ENCODE measurements around the gene PLEKHH1.

The PLEKHH1 gene

DNA sequence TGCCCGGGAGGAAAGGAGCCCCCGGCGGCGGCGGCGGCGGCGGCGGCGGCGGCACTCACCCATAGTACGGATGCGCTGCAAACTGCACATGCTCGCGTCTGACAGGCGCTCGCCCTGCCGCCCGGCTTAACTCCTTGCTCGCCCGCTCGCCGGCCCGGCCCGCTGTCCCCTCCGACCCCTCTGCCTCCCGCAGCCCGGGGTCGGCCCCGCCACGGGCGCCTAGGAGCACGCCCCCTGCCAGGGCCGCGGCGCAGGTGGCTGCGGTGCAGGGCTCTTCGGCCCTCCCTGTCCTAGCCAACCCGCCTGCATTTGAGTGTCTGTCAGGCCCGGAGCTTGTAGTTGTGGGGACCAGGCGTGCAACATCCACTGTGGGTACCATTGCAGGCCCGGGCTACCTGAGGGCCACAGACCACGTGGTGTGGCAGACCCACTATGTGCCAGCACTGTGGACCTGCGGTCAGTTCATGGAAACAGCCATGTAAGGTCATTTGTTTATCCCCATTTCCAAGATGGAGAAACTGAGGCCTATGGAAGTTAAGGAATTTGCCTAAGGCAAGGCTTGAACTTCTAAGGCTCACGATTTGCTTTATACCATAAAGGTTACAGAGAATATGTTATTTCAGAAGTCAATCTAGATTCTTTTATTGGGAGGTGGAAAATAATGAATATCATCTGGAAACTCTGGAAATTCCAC lies 17.6 kb upstream of the PLEKHH1 start:
- no peak for TF ChIP-seq GATA2 (IDR thresholded peaks at IDR 0.05; ENCODE audit: low read depth, low read length)
- no peak for TF ChIP-seq GATA3 (IDR thresholded peaks at IDR 0.05; ENCODE audit: low read depth, low read length)

DNA sequence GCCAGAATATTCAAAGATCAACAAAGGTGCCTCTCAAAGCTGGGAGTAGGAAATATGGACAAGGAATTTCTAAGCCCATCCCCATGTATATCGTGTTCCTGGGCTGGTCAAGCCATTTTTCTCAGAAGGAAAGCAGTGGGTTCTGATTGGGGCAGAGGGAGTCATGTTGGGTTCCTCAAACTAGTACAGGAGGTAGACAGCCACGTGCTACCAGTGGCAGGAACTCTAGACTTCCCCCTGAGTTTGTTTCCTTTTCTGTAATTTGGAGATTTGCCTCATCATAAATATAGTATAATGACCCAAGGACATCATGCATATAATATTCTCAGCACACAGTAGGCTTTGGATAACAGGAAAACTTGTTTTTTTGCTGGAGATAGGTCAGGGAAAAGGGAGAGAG lies 16.4 kb upstream of the PLEKHH1 start:
- no peak for TF ChIP-seq GATA3 (IDR thresholded peaks at IDR 0.05; ENCODE audit: low read depth, low read length)

DNA sequence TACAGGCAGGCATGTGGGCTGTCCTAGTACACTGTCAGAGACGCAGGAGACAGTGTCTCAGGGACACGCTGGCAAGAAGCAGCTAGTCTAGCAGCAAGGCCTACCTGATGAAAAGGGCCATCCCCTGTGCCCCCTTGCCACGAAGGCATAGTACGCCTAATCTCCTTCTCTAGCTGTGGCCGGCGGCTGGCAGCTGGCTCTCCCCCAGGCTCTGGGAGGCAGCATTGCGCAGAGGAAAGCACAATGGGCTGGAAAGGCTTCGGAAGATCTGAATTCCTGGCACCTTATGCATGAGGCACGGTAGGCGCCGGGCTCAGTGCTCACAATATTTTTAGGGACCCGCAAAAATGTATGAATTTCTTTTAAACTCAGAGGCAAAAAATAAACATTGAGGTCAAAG lies 16.0 kb upstream of the PLEKHH1 start:
- TF ChIP-seq GATA2 (IDR thresholded peaks at IDR 0.05; ENCODE audit: low read depth, low read length) (no peak), GATA3 (IDR thresholded peaks at IDR 0.05; ENCODE audit: low read depth, low read length) (no peak)

DNA sequence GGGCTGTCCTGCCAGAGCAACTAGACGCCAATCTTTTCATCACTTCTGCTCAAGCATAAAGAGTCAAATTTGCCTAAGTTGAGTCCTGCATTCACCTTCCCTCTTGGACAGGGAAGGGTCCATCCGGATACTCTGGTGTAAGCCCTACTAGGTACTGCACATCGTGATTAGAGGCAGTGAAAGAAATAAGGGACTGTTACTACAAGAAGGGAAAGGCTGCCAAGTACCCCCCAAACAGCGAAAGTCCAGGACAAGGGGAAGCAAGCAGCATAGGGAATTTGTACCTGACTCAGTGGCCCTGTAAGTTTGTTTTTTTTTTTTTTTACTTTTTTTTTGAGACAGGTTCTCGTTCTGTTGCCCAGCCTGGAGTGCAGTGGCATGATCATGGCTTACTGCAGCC lies 13.7 kb upstream of the PLEKHH1 start:
- TF ChIP-seq GATA2 (IDR thresholded peaks at IDR 0.05; ENCODE audit: low read depth, low read length) (no peak), GATA3 (IDR thresholded peaks at IDR 0.05; ENCODE audit: low read depth, low read length) (no peak)

DNA sequence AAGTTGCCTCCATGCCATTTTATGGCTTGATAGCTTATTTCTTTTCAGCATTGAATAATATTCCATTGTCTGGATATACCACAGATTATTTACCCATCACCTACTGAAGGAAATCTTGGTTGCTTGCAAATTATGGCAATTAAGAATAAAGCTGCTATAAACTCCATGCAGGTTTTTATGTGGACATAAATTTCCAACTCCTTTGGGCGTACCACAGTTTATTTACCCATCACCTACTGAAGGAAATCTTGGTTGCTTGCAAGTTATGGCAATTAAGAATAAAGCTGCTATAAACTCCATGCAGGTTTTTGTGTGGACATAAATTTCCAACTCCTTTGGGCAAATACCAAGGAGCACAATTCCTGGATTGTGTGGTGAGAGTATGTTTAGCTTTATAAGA lies 12.6 kb upstream of the PLEKHH1 start:
- TF ChIP-seq GATA2 (IDR thresholded peaks at IDR 0.05; ENCODE audit: low read depth, low read length) = no peak
- no peak for TF ChIP-seq GATA3 (IDR thresholded peaks at IDR 0.05; ENCODE audit: low read depth, low read length)

DNA sequence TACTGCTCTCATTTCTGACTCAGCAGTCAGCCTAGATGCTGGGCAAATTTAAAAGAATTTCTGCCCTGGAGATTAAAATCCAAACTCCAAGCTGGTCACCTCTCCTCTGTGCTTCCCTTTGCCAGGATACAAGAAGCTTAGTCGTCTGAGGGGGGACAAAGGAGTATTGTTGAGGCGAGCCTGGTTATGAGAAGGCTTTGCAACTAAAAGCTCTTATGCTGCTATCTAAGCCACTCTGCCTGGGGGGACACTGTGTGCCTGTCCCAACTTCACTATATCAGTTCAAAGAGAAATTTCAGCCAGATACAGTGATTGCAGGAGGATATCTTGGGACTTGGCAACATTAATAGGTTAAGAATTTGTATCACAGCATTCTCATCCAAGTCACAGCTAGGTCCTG lies 10.8 kb upstream of the PLEKHH1 start:
- TF ChIP-seq GATA2 (IDR thresholded peaks at IDR 0.05; ENCODE audit: low read depth, low read length) (no peak), GATA3 (IDR thresholded peaks at IDR 0.05; ENCODE audit: low read depth, low read length) (no peak)

DNA sequence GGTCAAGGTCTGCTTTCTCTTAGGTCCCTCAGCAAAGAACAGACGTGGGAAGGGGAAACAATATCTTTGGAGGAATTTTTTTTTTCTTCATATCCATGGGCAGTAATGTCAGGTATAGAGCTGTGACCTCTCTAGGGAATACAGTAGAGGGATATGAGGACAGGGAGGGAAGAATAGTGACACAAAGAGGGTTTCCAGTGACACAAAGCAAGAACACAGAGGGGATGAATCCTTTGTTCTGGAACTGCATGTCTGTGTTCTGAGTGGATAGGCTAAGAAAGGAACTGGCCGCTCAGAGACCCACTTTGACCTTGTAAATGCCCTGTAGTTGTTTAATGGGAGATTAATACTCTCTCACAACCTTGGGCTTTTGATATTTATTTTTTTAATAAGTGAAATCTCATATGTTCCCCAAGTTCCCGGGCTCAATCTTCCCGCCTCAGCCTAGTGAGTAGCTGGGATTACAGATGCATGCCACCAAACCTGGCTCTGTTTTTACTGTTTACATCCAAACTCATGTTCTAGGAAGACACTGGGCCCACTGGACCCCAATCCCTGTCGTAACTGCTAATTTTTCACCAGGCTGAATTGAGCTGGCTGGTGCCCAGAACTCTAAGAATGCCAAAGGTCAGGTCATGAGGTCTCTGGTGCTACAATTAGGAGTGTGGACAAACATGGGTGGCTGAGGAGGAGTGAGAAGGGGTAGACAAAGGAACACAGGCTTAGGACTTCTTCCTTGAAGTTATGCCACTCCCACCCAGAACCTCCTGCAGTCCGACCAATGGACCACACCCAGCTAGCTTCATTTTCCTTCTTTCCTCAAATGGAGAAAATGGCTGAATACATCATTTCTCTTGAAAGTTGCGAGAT lies 9.1 kb upstream of the PLEKHH1 start:
- TF ChIP-seq GATA3 (IDR thresholded peaks at IDR 0.05; ENCODE audit: low read depth, low read length) (no peak), GATA2 (IDR thresholded peaks at IDR 0.05; ENCODE audit: low read depth, low read length) (no peak)

DNA sequence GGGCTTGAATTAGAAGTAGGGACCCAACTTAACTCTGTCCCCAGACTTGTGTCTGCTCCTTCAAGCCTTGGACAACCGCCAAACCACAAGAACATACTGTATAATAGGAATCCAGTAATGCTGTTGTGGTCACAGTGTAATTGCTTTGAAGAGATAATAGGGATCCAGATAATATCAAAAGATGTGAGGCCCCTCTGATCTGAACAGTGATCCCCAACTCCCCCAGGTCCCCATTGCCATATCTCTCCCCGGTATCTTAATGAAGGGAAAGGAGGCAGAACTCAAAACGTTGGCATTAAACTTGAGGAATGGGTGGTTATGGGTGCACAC lies 8.5 kb upstream of the PLEKHH1 start:
- TF ChIP-seq GATA2 (IDR thresholded peaks at IDR 0.05; ENCODE audit: low read depth, low read length) (no peak), GATA3 (IDR thresholded peaks at IDR 0.05; ENCODE audit: low read depth, low read length) (no peak)

DNA sequence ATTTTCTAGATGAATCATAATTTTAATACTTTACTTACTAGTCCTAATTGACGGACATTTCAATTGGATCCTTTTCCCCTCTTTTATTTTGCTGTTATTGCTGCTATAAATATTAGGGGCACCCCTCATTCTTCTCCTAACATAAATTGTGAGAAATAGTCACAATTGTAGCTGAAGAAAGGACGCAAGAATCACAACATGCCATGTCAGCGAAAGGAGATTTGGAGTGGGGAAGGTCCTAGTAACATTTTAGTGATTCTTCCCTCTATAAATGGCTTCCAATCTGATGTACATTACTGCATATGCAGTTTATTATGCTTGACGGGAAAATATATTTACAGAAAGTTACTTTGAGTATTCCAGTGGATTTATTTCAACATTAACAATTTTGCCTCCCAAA lies 7.7 kb upstream of the PLEKHH1 start:
- no peak for TF ChIP-seq GATA3 (IDR thresholded peaks at IDR 0.05; ENCODE audit: low read depth, low read length)
- no peak for TF ChIP-seq GATA2 (IDR thresholded peaks at IDR 0.05; ENCODE audit: low read depth, low read length)

DNA sequence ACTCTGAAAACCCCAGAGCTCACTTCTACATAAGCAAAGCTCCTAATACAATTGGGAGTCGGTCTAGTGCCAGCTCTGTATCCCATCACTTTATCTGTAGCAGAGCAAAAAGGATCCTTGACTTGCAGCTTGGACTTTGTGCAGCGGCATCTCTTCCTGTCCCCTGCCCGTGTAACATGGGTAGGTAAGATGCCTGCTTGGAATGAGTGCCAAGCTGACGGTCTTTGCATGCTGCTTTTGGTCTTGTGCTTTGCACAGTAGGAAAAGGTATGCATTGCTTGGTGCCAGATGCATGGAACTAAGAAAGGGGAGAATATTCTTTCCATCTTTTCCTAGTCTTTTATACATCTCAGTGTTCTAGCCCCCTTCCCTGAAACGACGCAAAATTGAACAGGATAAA lies 6.9 kb upstream of the PLEKHH1 start:
- TF ChIP-seq GATA2 (IDR thresholded peaks at IDR 0.05; ENCODE audit: low read depth, low read length) (no peak), GATA3 (IDR thresholded peaks at IDR 0.05; ENCODE audit: low read depth, low read length) (no peak)

DNA sequence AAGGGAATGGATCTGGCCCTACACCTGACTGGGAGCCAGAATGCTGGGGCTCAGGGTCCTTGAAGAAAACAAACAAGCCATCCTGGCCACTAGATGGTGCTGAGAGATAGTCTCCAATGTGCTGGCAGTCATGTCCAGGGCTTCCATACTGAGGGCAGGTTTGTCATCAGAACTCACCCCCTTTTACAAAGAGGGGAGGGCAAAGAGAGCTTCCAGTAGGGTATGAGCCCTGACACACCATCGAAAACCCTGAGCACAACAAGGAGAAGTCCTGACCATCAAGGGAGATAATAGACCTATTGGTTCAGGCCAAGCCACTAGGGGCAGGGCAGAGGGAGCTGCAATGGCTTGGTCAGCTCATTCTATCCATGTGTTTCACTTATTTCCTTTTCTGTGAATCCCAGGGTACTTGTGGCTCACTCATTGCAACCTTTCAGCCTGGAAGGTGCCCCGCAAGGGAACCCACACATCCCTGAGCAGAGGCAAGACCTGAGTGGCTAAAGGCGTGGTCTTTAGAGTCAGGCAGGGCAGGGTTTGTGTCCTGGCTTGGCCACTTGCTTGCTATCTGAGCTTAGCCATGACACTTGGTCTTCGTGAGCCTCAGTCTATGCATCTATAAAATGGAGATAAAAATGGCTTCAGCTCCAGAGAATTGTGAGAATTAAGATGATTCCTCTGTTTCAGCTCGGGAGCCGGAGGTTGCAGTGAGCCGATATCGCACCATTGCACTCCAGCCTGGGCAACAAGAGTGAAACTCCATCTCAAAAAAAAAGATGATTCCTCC lies 6.2 kb upstream of the PLEKHH1 start:
- no peak for TF ChIP-seq GATA3 (IDR thresholded peaks at IDR 0.05; ENCODE audit: low read depth, low read length)
- TF ChIP-seq GATA2 (IDR thresholded peaks at IDR 0.05; ENCODE audit: low read depth, low read length) = no peak

DNA sequence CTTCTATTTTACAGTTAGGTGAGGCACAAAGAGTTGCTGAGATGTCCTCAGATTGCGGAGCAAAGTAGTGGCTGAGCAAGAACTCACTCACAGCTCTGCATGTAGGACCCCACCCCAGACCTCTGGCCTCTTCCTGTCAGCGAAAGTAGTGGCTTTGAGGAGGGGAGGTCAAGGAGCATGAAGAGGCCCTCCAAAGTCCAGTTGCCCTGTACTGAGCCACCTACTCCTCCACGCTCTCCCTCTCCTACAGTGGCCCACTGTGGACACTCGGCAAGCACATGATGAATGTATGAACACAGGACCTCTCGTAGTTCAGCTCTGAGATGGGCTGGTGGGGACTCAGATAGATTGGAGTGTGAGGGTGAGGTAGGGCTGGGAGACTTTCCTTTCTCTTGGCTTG lies 5.3 kb upstream of the PLEKHH1 start:
- TF ChIP-seq GATA2 (IDR thresholded peaks at IDR 0.05; ENCODE audit: low read depth, low read length) = no peak
- no peak for TF ChIP-seq GATA3 (IDR thresholded peaks at IDR 0.05; ENCODE audit: low read depth, low read length)

DNA sequence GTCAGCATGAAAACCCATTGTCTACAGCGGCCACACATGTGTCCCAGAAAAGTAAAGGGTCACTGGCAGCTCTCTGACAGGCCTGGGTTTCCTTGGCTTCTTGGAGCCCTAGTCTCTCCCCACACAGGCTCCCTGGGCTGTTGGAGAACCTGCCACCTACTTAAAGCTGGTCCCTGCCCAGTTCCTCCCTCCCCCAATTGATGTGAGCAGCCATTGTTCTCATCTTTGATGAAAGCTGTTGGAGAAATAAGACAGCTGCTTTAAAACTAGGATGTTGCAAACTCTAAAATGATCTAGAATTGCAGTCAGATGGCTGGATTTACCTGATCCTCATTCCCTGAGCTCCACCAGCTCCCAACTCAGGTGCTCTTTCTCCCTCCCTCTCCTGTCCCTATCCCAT lies 4.8 kb upstream of the PLEKHH1 start:
- no peak for TF ChIP-seq GATA3 (IDR thresholded peaks at IDR 0.05; ENCODE audit: low read depth, low read length)
- TF ChIP-seq GATA2 (IDR thresholded peaks at IDR 0.05; ENCODE audit: low read depth, low read length) = no peak
